DOHH2 (cell line): Measurements from ENCODE around the gene SFTPA1.
"Not testable (repeated sequence)": the region's sequence is repeated elsewhere in the genome, so short reads cannot be mapped to it uniquely, and the experiment has no call there.

ENCODE experiments used
- EZH2phosphoT487 ChIP-seq: fragments of 200-600 bp; sonication (generic); IDR thresholded peaks from 2 replicates; pipeline ENCODE4 v1.6.1; 2017; ENCODE audit warnings: borderline replicate concordance, mild to moderate bottlenecking, antibody characterized with exemption, low read length, moderate library complexity, mixed read lengths
- TF ChIP-seq, protein P1 (sequence below): fragments of 200-600 bp; sonication (generic); IDR thresholded peaks from one replicate; pipeline ENCODE4 v1.5.1; 2014; ENCODE audit warnings: antibody characterized with exemption, mild to moderate bottlenecking, low read depth, low read length; ENCODE audit not compliant: poor library complexity, severe bottlenecking

DNA sequence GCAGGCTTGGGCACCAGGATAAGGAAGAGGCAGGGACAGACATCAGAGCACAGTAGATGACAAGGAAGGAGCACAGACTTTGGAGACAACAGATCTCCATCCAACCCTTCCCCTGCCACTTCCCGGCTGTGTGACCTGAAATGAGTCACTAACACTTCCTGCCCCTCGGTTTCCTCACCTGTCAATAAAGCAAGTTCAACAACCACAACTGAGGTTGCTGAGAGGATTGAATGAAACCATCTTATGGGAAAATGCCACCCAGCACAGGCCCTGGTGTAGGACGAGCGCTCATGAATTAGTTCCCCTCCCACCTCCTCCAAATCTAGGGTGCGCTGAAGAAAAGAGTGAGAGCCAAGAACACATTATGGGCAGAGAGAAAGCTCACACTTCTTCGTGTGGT lies 27.8 kb upstream of the SFTPA1 start:
- TF ChIP-seq, protein P1, sequence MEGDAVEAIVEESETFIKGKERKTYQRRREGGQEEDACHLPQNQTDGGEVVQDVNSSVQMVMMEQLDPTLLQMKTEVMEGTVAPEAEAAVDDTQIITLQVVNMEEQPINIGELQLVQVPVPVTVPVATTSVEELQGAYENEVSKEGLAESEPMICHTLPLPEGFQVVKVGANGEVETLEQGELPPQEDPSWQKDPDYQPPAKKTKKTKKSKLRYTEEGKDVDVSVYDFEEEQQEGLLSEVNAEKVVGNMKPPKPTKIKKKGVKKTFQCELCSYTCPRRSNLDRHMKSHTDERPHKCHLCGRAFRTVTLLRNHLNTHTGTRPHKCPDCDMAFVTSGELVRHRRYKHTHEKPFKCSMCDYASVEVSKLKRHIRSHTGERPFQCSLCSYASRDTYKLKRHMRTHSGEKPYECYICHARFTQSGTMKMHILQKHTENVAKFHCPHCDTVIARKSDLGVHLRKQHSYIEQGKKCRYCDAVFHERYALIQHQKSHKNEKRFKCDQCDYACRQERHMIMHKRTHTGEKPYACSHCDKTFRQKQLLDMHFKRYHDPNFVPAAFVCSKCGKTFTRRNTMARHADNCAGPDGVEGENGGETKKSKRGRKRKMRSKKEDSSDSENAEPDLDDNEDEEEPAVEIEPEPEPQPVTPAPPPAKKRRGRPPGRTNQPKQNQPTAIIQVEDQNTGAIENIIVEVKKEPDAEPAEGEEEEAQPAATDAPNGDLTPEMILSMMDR: not testable (repeated sequence)
- TF ChIP-seq EZH2phosphoT487: not testable (repeated sequence)
